SH-SY5Y (cell line): Measurements from ENCODE around the gene LYZL1.

Experiments used
- GATA2 ChIP-seq: IDR thresholded peaks from 2 replicates; pipeline ENCODE4 v1.6.1; 2011; ENCODE audit warnings: mild to moderate bottlenecking, low read depth, low read length
- GATA3 ChIP-seq: IDR thresholded peaks from 2 replicates; pipeline ENCODE4 v1.6.1; 2011; ENCODE audit warnings: low read depth, mild to moderate bottlenecking, low read length, moderate library complexity

GRCh38 chr10:29313071-29313470 lies 24.2 kb downstream of the LYZL1 start:
- TF ChIP-seq GATA3 (no peak), GATA2 (no peak)
